A673 (cell line): ENCODE measurements around the gene PRAME.

Experiments
- EZH2 ChIP-seq: fragments of 200-600 bp; sonication (generic); IDR thresholded peaks from 2 replicates; pipeline ENCODE4 v1.6.1; 2017; ENCODE audit warnings: borderline replicate concordance, low read depth, mild to moderate bottlenecking, mixed read lengths, antibody characterized with exemption, low read length; ENCODE audit not compliant: poor library complexity, severe bottlenecking
- TF ChIP-seq, protein P1 (sequence below): fragments of 300-800, 200-600 bp; sonication (generic); conservative IDR thresholded peaks from 2 replicates; pipeline ENCODE4 v1.5.1; 2017; ENCODE audit warnings: low read depth, mild to moderate bottlenecking, antibody characterized with exemption, low read length, moderate library complexity, mixed read lengths

GRCh38 chr22:22556995-22557925, 1.8 kb downstream of the PRAME start:
- TF ChIP-seq, protein P1, sequence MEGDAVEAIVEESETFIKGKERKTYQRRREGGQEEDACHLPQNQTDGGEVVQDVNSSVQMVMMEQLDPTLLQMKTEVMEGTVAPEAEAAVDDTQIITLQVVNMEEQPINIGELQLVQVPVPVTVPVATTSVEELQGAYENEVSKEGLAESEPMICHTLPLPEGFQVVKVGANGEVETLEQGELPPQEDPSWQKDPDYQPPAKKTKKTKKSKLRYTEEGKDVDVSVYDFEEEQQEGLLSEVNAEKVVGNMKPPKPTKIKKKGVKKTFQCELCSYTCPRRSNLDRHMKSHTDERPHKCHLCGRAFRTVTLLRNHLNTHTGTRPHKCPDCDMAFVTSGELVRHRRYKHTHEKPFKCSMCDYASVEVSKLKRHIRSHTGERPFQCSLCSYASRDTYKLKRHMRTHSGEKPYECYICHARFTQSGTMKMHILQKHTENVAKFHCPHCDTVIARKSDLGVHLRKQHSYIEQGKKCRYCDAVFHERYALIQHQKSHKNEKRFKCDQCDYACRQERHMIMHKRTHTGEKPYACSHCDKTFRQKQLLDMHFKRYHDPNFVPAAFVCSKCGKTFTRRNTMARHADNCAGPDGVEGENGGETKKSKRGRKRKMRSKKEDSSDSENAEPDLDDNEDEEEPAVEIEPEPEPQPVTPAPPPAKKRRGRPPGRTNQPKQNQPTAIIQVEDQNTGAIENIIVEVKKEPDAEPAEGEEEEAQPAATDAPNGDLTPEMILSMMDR = no peak
- no peak for TF ChIP-seq EZH2
